Activated T-helper 17 cell treated with anti-CD3 and anti-CD28 coated beads, Interleukin-2, amount 50 U/mL, for 72 hours (primary cell): Measurements from ENCODE around the gene KIF3C. TPM values are rescaled to one million over a fixed set of nuclear protein-coding genes. Genes with fewer than 3 reads are reported as not detected.
A peak's percentile ranks its signal among the peaks of the same experiment; 100 is the strongest.
"Not testable (repeated sequence)": the region's sequence is repeated elsewhere in the genome, so short reads cannot be mapped to it uniquely, and the experiment has no call there.

Source experiments
- ATAC-seq: fragments of 150-1000 bp; cut with Tn5 transposase; replicated peaks from 2 replicates; pipeline ENCODE4 v1.10.0; 2021; ENCODE audit warnings: mild to moderate bottlenecking, moderate library complexity
- H3K27ac Mint-ChIP-seq: one replicate; pipeline ENCODE4 v1.8.0; 2022; ENCODE audit warnings: mixed read lengths
- H3K27me3 Mint-ChIP-seq: one replicate; pipeline ENCODE4 v1.8.0; 2022; ENCODE audit warnings: mixed read lengths
- H3K36me3 Mint-ChIP-seq: one replicate; pipeline ENCODE4 v1.8.0; 2022; ENCODE audit warnings: low read depth, mild to moderate bottlenecking, mixed read lengths
- H3K4me1 Mint-ChIP-seq: one replicate; pipeline ENCODE4 v1.8.0; 2022; ENCODE audit warnings: mixed read lengths
- H3K4me3 Mint-ChIP-seq: one replicate; pipeline ENCODE4 v1.8.0; 2022; ENCODE audit warnings: mild to moderate bottlenecking, mixed read lengths
- H3K9me3 Mint-ChIP-seq: one replicate; pipeline ENCODE4 v1.8.0; 2022; ENCODE audit warnings: mixed read lengths
- total RNA-seq, 2 donors: library from RNA; stranded (reverse); gene quantifications; one replicate each; pipeline ENCODE4 v1.2.3, GENCODE V29; 2022

Gene KIF3C
- total RNA-seq, 2 donors from 2014 or later, result 3.0 to 3.4 TPM

GRCh38 chr2:25897506-25897905 lies 84.8 kb downstream of the KIF3C start:
- H3K27me3 Mint-ChIP-seq, result no peaks in the 10 kb centered on the region
- ATAC-seq, result no peak
- no peak overlapping the region for H3K4me3 Mint-ChIP-seq
- no peaks in the 10 kb centered on the region for H3K9me3 Mint-ChIP-seq
- no peaks in the 10 kb centered on the region for H3K4me1 Mint-ChIP-seq
- H3K27ac Mint-ChIP-seq, result no peak overlapping the region
- H3K36me3 Mint-ChIP-seq, result no peaks in the 10 kb centered on the region

DNA sequence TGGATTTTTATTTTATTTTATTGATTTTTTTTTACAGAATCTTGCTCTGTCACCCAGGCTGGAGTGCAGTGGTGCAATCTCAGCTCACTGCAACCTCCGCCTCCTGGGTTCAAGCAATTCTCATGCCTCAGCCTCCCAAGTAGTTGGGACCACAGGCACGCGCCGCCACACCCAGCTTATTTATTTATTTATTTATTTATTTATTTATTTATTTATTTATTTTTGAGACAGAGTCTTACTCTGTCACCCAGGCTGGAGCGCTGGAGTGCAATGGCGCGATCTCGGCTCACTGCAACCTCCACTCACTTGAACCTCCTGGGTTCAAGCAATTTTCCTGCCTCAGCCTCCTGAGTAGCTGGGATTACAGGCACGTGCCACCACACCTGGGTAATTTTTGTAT lies 86.0 kb downstream of the KIF3C start:
- ATAC-seq, H3K4me1 Mint-ChIP-seq, H3K4me3 Mint-ChIP-seq, H3K27ac Mint-ChIP-seq, H3K36me3 Mint-ChIP-seq, H3K9me3 Mint-ChIP-seq, H3K27me3 Mint-ChIP-seq: not testable (repeated sequence)

GRCh38 chr2:25895610-25896009 lies 86.7 kb downstream of the KIF3C start:
- Mint-ChIP-seq H3K4me3 (no peak overlapping the region), H3K9me3 (no peaks in the 10 kb centered on the region), H3K27ac (no peak overlapping the region), H3K4me1 (no peaks in the 10 kb centered on the region), H3K27me3 (no peaks in the 10 kb centered on the region), H3K36me3 (no peaks in the 10 kb centered on the region)
- ATAC-seq, result no peak

GRCh38 chr2:25895018-25895417 lies 87.3 kb downstream of the KIF3C start:
- ATAC-seq, result no peak
- H3K4me1 Mint-ChIP-seq, result no peaks in the 10 kb centered on the region
- H3K4me3 Mint-ChIP-seq, result no peak overlapping the region
- no peaks in the 10 kb centered on the region for H3K36me3 Mint-ChIP-seq
- no peak overlapping the region for H3K27ac Mint-ChIP-seq
- H3K27me3 Mint-ChIP-seq, result no peaks in the 10 kb centered on the region
- no peaks in the 10 kb centered on the region for H3K9me3 Mint-ChIP-seq

DNA sequence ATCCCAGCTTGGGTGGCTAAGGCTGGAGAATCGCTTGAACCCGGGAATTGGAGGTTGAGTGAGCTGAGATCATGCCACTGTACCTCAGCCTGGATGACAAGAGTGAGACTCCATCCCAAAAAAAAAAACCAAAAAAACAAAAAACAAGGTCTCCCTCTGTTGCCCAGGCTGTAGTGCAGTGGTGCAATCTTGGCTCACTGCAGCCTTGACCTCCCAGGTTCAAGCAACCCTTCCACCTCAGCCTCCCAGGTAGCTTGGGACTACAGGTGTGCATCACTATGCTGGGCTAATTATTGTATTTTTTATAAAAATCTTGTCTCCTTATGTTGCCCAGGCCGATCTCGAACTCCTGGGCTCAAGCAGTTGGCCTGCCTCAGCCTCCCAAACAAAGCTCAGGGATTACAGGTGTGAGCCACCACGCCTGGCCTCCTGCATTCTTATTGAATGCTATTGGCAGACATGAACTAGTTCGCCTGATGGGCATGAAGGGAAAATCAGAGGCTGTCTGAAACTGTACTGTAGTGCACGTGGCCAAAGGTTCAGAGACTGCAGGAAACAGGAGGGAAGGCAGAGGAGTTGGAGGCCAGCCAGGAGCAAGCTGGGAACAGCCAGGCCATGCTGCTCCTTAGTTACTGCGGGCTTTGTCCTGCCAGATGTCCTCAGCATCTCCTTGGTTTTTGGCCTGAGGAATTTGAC lies 88.0 kb downstream of the KIF3C start:
- Mint-ChIP-seq H3K4me1 (no peaks in the 10 kb centered on the region), H3K27me3 (no peaks in the 10 kb centered on the region), H3K36me3 (no peaks in the 10 kb centered on the region), H3K9me3 (no peaks in the 10 kb centered on the region), H3K27ac (no peak overlapping the region), H3K4me3 (no peak overlapping the region)
- ATAC-seq, result no peak

- no peaks in the 10 kb centered on the region for H3K27me3 Mint-ChIP-seq
- H3K4me3 Mint-ChIP-seq, result no peak overlapping the region
- no peak for ATAC-seq
- H3K27ac Mint-ChIP-seq, result no peak overlapping the region
- no peaks in the 10 kb centered on the region for H3K9me3 Mint-ChIP-seq
- H3K4me1 Mint-ChIP-seq, result no peaks in the 10 kb centered on the region
- no peaks in the 10 kb centered on the region for H3K36me3 Mint-ChIP-seq
Measured at GRCh38 chr2:25891672-25892071, 90.6 kb downstream of the KIF3C start.

- ATAC-seq, result no peak
- Mint-ChIP-seq H3K27me3 (no peaks in the 10 kb centered on the region), H3K36me3 (no peaks in the 10 kb centered on the region), H3K4me3 (no peak overlapping the region), H3K9me3 (no peaks in the 10 kb centered on the region), H3K27ac (no peak overlapping the region), H3K4me1 (no peaks in the 10 kb centered on the region)
Measured at GRCh38 chr2:25887624-25888242, 94.6 kb downstream of the KIF3C start.

DNA sequence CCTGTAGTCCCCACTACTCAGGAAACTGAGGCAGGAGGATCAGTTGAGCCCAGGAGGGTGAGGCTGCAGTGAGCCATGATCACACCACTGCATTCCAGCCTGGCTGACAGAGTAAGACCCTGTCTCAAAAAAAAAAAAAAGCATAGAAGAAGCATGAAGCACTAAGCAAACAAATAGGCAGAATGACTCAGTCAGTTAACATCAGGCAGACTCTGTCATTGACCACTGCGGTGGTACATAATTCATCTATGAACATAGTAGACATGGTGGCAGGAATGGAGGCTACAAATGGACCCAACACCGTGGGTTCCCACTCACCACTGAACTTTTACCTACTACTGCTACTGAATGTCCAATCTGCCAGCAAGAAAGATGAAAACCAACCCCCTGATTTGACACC lies 96.4 kb downstream of the KIF3C start:
- H3K4me1 Mint-ChIP-seq, result peaks cover 3% of the 10 kb centered on the region
- H3K4me3 Mint-ChIP-seq, result no peak overlapping the region
- H3K36me3 Mint-ChIP-seq, result no peaks in the 10 kb centered on the region
- no peaks in the 10 kb centered on the region for H3K9me3 Mint-ChIP-seq
- no peak overlapping the region for H3K27ac Mint-ChIP-seq
- no peak for ATAC-seq
- no peaks in the 10 kb centered on the region for H3K27me3 Mint-ChIP-seq

GRCh38 chr2:25881764-25882163 lies 100.5 kb downstream of the KIF3C start:
- H3K9me3 Mint-ChIP-seq, result no peaks in the 10 kb centered on the region
- no peak overlapping the region for H3K4me3 Mint-ChIP-seq
- H3K27me3 Mint-ChIP-seq, result no peaks in the 10 kb centered on the region
- no peak overlapping the region for H3K27ac Mint-ChIP-seq
- H3K36me3 Mint-ChIP-seq, result peaks cover 9% of the 10 kb centered on the region
- ATAC-seq, result no peak
- H3K4me1 Mint-ChIP-seq, result peaks cover 16% of the 10 kb centered on the region

- Mint-ChIP-seq H3K4me3 (peak overlapping the region; percentile 89), H3K4me1 (peaks cover 26% of the 10 kb centered on the region), H3K27ac (peak overlapping the region; percentile 92), H3K36me3 (peaks cover 16% of the 10 kb centered on the region), H3K27me3 (no peaks in the 10 kb centered on the region), H3K9me3 (no peaks in the 10 kb centered on the region)
- ATAC-seq, result no peak
Measured at GRCh38 chr2:25879133-25879730, 103.1 kb downstream of the KIF3C start.

DNA sequence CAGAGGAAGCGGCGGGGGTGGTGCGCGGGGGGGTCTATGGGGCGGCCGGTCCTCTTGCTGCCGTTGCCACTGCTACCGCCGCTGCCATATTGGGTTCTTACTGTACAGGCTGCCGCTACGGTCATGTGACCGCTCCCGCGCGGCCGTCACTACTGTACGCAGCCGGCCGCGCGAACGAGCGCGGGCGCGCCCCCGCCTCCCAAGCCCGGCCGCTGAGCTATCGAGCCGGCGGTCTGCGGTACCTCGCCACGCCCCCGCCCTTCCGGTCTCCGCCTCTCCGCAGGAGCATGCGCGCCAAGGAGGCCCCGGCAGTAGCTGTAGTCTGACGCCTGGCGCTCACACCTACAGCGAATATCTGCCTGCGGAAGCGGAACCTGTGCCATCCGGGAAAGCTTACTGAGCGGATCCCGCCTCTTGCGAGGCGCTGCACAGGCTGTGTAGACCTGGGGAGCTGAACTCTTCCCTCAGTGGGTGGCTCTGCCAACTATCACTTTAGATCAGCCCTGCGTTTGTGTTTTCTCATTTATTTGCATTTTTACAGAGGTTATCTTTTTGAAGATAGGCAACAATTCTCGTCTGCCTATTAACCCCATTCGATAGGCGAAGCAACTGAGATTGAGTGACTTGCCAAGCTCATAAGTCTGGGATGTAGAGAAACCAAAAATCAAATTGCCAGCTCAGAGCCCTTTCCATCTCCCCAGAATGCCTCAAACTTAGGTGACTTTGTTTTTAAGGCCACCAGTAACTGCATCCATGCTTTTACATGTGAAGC lies 103.8 kb downstream of the KIF3C start, which contains the start of gene ASXL2:
ASXL2 (minus strand) TSS at position 127 of the 772 bp plus-strand sequence. CDS start 265 bp downstream, outside the sequence.
- Mint-ChIP-seq H3K36me3 (peaks cover 21% of the 10 kb centered on the region), H3K9me3 (no peaks in the 10 kb centered on the region), H3K27ac (peak within 1 kb of the TSS; percentile 92), H3K4me1 (peaks cover 30% of the 10 kb centered on the region), H3K4me3 (peak within 1 kb of the TSS; percentile 89), H3K27me3 (no peaks in the 10 kb centered on the region)
- ATAC-seq, result peak; percentile 88

GRCh38 chr2:25877431-25878360 lies 104.6 kb downstream of the KIF3C start:
- no peaks in the 10 kb centered on the region for H3K9me3 Mint-ChIP-seq
- peak; percentile 47 for ATAC-seq
- peak overlapping the region; percentile 89 for H3K4me3 Mint-ChIP-seq
- peak overlapping the region; percentile 92 for H3K27ac Mint-ChIP-seq
- H3K4me1 Mint-ChIP-seq, result peaks cover 32% of the 10 kb centered on the region
- H3K36me3 Mint-ChIP-seq, result peaks cover 29% of the 10 kb centered on the region
- H3K27me3 Mint-ChIP-seq, result no peaks in the 10 kb centered on the region
